Ramos (cell line): ENCODE data around the gene GRK5.

ENCODE experiments used
- in situ Hi-C: fragments of 300-500 bp; cut with MboI; formaldehyde crosslinking; loops from one replicate; pipeline ENCODE4 v1.14.3; 2022; ENCODE audit warnings: low sequenced_read_pairs; ENCODE audit not compliant: unreplicated experiment

The GRK5 gene

DNA sequence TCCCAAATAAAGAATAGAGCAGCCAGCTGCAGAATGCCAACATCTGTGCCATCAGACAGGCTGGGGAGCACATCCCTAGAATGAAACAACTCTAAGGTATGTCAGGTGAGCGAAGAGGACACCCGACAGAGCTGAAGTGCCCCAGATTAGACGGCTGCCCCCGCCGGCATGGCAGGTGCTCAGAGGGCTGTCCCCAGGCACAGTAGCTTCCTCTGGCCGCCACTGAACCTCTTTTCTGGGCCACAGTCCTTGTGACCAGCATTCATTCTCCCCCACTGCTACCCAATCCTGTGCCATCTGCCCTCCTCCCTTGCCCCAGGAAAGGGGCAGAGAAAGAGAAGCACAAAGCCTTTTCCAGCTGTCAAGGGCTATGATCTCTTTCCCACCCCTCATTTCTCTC lies 293.4 kb downstream of the GRK5 start:
- in situ Hi-C loops = no loop called here

DNA sequence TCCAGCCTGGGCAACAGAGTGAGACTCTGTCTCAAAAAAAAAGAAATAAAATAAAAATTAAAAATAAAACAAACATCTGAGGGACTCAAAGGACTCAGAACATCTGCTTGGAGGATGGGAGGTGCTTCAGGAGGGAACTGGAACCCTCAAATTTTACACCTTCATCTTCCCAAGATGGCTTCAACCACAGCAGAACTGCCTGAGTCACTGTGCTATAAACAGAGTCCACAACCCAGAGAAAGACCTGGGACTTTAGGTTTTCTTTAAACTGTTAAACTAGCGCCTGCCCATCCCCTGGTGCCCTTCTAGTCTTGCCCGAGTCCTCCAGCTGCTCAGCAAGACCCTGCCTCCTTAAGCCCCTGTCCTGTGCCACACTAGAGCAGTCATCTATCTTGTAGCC lies 294.3 kb downstream of the GRK5 start:
- in situ Hi-C loops = no loop called here

DNA sequence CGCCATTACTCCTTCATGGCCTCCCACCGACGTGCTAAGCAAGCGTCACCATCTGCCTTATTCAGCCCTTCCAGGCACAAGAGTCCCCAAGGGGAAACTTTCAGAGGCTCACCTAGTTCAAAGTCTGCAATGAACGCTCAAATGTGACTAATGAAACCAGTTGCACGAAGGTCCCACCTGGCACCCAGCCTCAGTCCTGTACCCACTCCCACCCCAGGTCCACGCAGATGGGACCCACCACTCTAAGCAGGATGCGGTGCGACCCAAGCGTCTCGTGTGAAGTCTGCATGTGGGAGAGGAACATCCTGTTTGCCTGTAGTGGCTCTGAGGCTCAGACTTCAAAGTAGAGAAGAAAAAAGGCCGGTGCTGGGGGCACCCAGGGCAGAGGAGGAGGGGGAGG lies 294.8 kb downstream of the GRK5 start:
- in situ Hi-C loops = no loop called here

DNA sequence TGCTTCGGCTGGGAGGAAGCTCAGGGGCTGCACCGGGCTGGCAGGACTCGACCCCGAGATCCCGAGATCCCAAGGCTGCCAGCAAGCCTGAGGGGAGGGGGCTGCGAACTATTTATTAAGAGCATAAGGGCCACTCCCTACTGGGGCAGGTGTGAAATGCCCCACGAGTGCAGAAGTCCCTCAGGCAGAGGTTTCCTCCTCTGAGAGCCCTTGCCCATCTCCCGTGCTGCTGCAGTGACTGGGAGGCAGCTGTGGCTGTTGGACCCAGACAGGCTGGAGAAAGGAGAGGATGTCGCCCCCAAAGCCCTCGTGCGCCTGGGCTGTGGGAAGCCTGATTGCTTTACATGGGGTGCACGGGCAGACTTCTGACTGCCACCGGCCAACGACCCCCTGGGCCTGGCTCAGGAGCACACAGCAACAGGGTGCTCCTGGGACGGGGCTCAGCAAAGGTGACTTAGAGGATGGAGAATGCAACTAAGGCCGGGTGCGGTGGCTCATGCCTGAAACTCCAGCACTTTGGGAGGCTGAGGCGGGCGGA lies 295.3 kb downstream of the GRK5 start:
- in situ Hi-C loops = no loop called here

DNA sequence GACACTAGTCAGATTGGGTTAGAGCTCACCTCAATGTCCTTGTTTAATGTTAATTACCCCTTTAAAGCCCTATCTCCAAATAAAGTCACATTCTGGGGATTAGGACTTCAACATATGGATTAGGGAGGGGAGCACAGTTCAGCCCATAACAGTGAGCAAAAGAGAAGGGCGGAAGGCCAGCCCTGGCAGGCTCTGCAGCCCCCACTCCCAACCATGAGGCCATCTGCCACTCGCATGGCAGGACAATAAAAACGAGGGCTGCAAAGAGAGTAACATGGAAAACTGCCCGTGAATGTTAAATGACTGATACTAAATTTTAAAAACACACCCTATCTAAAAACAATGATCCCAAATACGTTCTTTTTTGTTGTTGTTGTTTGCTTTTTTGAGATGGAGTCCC lies 296.4 kb downstream of the GRK5 start:
- in situ Hi-C loops = no loop called here

DNA sequence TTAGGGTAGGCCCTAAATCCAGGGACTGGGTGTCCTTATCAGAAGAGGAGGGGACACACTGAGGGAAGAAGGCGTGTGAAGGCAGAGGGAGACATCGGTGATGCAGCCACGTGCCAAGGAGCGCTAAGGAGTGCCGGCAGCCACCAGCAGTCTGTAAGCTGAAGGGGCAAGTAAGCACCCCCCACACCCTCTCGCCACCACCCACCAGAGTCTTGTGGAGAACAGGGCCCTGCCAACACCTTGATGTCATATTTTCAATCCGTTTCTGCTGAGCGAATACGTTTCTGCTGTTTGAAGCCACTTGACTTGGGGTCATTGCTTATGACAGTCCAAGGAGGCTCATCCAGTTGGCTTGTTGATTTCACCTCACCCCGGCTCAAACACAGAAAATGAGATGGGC lies 297.3 kb downstream of the GRK5 start:
- in situ Hi-C loops = no loop called here

DNA sequence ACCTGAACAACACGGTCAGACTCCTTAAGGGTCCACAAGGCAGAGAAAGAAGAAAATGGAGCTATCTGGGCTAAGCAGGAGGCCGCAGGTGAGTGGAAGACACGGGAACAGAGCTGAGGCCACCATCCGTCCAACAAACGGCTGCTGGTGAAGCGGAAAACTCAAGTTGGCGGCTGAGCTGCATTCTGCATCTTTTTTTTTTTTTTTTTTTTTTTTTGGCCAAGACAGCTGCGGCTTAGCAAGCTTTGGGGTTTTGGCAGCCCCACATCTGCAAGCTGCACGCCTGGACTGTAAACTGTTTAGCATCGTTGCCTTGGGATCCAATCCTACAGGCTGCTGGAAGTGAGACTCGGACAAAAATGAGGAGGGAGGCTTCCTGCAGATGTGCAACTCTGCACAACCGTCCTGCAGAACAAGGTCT lies 297.8 kb downstream of the GRK5 start:
- in situ Hi-C loops = no loop called here
